Bone marrow (tissue), 2 donors: ENCODE data around the gene GPR157.

Experiments used
- DNase-seq, 2 donors: peaks; one replicate each; lab custom pipeline; 2025; lab: John Stamatoyannopoulos, UW

The GPR157 gene

DNA sequence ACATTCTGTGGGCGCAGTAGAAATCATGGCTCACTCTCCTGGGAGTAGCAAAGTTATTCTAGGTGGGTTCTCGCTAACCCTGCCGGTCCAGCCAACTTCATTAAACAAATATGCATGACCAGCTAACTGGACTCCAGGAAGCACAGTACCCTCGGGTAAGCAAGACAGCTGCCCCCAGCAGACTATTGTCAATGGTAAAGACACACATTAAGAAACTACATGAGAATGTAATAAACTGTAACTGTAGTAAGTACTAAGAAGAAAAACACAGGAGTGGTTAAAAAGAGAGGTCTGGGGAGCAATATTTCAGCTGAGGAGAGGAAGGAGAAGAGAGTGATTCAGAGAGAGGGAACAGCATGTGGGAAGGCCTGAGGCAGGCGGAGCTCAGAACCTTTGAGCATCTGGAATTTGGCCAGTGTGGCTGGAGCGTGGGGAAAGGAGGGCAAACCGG, 66.9 kb downstream of the GPR157 start:
- DNase-seq = no peak

DNA sequence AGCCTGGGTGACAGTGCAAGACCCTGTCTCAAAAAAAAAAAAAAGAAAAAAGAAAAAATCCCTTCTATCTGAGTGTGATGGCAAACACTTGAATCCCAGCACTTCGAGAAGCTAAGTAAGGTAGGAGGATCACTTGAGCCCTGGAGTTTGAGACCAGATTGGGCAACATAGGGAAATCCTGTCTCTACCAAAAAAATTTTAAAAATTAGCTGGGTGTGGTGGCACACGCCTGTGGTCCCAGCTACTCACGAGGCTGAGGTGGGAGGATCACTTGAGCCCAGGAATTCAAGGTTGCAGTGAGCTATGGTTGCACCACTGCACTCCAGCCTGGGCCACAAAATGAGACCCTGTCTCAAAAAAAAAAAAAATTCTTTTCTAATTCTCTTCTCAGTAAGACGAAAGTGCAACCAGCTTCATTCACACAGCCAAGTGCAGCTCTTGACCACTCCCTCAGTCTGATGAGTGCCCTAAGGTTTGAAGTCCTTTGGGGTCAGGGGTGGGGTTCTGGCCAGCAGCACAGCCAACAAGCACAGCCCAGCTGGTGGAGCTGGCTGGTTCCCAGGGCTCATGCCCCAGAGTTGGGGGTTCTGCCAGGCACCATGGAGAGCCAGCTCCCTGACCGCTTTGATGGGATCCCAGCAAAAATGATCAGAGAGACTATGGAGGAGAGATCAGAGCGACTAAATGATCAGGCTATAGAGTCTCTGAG, 67.5 kb downstream of the GPR157 start:
- no peak for DNase-seq

DNA sequence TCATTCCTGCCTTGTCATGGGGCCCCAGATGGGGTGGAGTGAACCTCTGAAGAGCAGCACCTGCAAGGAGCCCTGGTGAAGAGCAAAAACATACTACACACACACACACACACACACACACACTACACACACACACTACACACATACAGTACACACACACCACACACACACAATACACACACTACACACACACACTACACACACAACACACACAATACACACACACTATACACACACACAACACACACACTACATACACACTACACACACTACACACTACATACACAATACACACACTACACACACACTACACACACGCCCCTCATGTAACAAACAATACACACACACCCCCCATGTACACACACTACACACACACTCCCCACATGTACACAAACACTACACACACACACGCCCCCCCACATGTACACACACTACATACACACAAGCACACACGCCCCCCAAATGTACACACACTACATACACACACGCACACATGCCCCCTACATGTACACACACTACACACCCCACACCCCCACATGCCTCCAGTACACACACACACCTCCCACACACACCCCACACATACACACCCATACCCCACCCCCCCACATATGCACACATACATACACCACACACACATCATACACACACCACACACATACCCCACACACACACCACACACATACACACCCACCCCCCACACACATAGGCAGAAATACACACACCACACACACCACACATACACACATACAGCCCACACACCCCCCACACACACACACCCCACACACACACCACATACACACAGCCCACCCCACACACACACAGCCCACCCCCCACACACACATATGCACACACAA, 68.8 kb downstream of the GPR157 start:
- DNase-seq = no peak

DNA sequence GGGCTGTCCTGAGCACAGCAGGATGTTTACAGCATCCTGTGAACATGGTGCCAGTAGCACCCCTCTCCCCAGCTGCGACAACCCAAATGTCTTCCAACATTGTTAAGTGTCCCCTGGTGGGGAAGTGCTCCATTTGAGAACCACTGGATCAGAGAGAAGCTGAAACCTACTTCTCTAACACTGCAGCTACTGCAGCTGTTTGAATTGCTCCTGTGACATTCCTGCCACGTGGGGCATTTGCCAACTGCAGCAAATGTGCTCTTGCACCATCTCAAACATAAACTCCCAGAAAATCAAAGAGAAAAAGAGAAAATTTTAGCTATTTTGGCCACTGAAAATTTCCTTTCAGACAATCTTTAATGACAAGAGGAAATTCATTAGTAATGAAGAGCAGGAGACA, 70.4 kb downstream of the GPR157 start:
- no peak for DNase-seq

DNA sequence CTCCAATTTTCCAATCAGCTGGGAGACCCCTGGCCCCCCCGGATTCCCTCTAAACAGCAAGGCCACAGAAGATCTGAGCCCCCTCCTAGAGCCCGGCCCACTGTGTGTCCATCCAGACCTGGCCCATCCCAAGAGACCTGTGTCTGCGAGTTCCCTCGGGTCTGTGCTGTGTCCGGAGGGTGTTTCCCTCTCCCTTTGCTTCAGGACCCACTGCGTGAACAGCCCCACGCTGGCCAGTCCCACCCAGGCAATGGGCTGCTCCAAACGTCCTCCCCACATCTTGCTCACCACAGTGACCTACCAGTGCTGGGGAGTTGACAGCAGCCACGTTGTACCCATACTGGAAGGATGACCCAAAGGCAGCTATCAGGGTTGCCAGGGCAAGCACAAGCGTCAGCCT, 71.1 kb downstream of the GPR157 start:
- no peak for DNase-seq

DNA sequence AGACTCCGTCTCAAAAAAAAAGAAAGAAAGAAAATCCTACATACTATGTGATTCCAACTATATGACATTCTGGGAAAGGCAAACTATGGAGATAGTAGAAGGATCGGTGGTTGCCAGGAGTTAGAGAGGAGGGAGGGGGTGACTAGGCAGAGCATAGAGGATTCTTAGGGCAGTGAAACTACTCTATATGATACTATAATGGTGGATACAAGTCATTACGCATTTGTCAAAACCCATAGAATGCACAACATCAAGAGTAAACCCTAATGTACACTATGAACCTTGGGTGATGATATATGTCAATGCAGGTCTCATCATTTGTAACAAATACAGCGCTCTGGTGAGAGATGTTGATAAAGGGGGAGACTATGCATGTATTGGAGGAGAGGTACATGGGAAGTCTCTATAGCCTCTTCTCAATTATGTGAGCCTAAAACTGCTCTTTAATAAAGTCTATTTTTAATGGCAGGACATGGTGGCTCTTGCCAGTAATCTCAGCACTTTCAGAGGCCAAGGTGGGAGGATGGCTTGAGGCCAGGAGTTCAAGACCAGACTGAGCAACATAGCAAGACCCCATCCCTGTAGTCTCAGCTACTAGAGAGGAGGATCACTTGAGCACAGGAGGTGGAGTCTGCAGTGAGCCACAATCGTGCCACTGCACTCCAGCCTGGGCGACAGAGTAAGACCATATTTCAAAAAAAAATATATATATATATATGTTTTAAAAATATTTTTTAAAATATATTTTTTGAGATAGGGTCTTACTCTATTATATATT, 76.4 kb downstream of the GPR157 start:
- no peak for DNase-seq

DNA sequence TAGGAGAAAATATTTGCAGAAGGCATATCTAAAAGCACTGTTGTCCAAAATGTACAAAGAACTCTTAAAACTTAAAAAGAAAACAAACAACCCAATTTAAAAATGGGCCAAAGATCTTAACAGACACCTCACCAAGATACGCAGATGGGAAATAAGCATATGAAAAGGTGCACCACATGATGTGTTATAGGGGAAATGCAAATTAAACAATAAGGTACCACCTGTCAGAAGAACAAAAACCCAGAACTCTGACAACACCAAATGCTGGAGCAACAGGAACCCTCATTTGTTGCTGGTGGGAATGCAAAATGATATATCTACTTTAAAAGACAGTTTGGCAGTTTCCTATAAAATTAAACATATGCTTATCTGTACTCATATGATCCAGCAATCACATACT, 77.5 kb downstream of the GPR157 start:
- DNase-seq = no peak

DNA sequence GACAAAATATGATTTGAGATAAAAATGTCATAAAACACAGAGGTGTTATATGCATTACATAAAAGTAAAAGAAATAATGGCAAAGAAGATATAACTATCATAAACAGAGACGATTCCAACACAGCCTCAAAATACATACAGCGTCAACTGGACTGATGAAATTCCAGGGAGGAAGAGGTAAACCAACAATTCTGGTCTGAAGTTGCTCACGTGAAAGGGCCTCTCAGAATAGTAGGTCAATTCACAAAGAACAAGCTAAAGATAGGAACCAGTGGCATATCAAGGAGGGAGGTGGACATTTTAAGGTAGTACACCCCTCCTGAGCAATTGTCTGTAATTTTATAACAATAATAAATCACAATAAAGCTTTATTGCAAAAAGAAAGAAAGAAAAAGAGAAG, 78.1 kb downstream of the GPR157 start:
- DNase-seq = no peak
